Duodenal mucosa (tissue), 2 donors: ENCODE measurements around the gene SCMH1.

Experiments
- H3K27ac ChIP-seq: one replicate; pipeline ENCODE4 v1.7.0; 2013; ENCODE audit warnings: low read depth, low read length
- H3K27me3 ChIP-seq, 2 donors: one replicate each; pipeline ENCODE4 v1.7.0; 2013; ENCODE audit warnings: low read length in 2 of 2, control low read depth in 1 of 2; ENCODE audit not compliant: insufficient read depth in 2 of 2, control insufficient read depth in 1 of 2
- H3K36me3 ChIP-seq, 2 donors: one replicate each; pipeline ENCODE4 v1.7.0; 2013; ENCODE audit warnings: low read length in 2 of 2, control low read depth in 1 of 2; ENCODE audit not compliant: insufficient read depth in 2 of 2, control insufficient read depth in 1 of 2
- H3K4me1 ChIP-seq, 2 donors: one replicate each; pipeline ENCODE4 v1.7.0; 2013; ENCODE audit warnings: low read length in 2 of 2, control low read depth in 1 of 2; ENCODE audit not compliant: insufficient read depth in 2 of 2, control insufficient read depth in 1 of 2
- H3K4me3 ChIP-seq, 2 donors: one replicate each; pipeline ENCODE4 v1.7.0; 2013; ENCODE audit warnings: low read length in 2 of 2, low read depth in 1 of 2
- H3K9ac ChIP-seq, 2 donors: one replicate each; pipeline ENCODE4 v1.7.0; 2013; ENCODE audit warnings: low read length in 2 of 2, low read depth in 1 of 2
- H3K9me3 ChIP-seq, 2 donors: one replicate each; pipeline ENCODE4 v1.7.0; 2013; ENCODE audit warnings: low read length in 2 of 2, control low read depth in 1 of 2; ENCODE audit not compliant: control insufficient read depth in 1 of 2

Gene SCMH1

DNA sequence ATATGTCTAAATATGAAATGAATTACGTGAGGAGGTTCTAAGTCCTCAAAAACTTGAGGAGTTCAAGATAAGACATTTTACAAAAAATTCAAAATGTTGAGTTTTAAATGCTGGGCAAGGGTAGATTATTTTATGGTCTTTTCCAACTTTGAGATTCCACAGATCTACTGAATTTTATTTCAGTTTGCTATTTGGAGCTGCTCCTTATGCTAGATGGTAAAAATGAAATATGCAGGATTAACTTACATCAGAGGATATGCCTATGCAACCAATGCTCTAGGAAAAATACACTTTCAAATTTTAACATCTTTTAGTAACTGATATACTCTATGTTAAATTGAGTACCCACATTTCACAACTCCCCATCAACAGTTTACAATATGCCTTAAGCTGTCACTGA is 83.1 kb downstream of the SCMH1 start:
- peaks cover 3 to 6% of the 10 kb centered on the region in 2 donors for H3K36me3 ChIP-seq
- H3K4me1 ChIP-seq: peaks cover 0 to under 1% of the 10 kb centered on the region in 2 donors
- no peak overlapping the region for H3K9ac ChIP-seq
- H3K27me3 ChIP-seq: no peaks in the 10 kb centered on the region
- no peak overlapping the region for H3K4me3 ChIP-seq
- no peak overlapping the region for H3K27ac ChIP-seq
- no peaks in the 10 kb centered on the region for H3K9me3 ChIP-seq

DNA sequence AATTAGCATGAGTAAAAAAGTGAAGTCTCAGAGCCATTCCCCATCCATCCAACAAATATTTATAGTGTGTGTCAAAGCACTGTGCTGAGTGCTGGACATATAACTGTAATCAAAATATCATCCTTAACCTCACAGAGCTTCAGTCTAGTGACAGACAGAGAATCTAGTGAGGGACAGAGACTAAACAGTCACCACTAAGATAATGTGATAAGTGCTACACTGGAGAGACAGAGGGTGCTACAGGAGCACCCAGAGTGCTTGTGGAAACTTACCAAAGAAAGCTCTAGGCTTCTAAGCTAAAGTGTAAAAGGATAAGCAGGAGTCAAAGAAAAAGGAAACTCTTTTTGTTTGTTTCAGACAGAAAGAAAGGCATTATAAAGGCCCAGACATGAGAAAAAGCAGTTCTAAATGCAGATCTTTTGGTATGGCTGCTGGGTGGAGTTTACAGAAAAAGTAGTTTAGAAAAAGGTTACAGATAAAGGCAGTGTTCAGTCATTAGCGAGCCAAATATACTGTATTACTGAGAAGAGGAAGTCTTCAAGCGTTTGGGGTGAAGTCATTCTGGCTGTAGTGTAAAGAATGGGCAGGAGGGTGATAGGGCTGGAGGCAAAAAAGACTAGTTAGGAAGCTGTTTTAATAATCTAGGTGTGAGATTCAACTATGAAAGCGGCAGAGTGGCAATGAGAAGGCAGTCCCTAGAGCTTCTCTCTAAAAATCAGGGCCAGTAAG is 83.8 kb downstream of the SCMH1 start:
- Histone ChIP-seq H3K36me3 (peaks cover 3 to 6% of the 10 kb centered on the region in 2 donors), H3K9ac (no peak overlapping the region), H3K27ac (no peak overlapping the region), H3K9me3 (no peaks in the 10 kb centered on the region), H3K27me3 (no peaks in the 10 kb centered on the region), H3K4me1 (peaks cover 7% of the 10 kb centered on the region in 2 donors), H3K4me3 (no peak overlapping the region)

DNA sequence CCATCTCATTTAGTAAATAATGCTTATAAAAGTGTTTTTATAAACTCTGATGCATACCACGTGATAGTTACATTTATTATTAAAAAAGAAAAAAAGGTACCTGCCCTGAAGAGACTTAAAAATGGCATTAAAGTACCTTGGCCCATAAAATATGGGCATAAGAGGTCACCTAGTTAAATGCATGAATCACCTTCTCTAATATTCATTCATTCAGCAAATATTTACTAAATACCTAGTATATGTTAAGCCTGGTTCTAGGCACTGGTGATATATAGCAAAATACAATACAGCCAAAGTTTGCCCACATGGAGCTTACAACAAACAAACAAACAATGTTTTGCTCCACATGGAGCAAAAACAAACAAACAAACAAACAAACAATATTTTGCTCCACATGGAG is 87.0 kb downstream of the SCMH1 start:
- no peak overlapping the region for H3K4me3 ChIP-seq
- H3K9me3 ChIP-seq: no peaks in the 10 kb centered on the region
- H3K36me3 ChIP-seq: peaks cover 0 to 3% of the 10 kb centered on the region in 2 donors
- H3K9ac ChIP-seq: no peak overlapping the region
- no peak overlapping the region for H3K27ac ChIP-seq
- H3K4me1 ChIP-seq: peaks cover 21 to 23% of the 10 kb centered on the region in 2 donors
- no peaks in the 10 kb centered on the region for H3K27me3 ChIP-seq

DNA sequence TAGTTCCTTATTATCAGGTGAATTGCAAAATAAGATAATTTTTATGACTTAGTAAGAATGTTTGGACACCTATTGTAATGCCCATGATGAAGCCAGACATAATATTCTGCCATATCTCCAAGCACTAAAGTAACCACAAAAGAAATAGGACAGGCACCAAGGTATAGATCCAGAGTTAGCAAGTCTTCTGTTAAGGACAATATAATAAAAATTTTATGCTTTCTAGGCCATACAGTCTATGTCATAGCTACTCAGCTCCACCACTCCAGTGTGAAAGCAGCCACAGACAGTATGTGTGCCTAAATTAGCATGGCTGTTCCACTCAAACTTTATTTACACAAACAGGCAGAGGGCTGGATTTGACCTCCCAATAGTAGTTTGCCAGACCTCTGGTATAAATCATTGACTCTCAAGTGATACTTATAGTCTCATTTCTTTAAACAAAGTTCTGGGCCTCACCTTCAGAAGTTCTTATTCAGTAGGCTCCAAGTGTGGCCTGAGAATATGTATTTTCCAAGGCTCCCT is 88.3 kb downstream of the SCMH1 start:
- no peaks in the 10 kb centered on the region for H3K9me3 ChIP-seq
- no peaks in the 10 kb centered on the region for H3K27me3 ChIP-seq
- H3K27ac ChIP-seq: no peak overlapping the region
- peaks cover 21 to 30% of the 10 kb centered on the region in 2 donors for H3K4me1 ChIP-seq
- H3K36me3 ChIP-seq: peaks cover 3% of the 10 kb centered on the region in 2 donors
- H3K4me3 ChIP-seq: no peak overlapping the region
- H3K9ac ChIP-seq: no peak overlapping the region

DNA sequence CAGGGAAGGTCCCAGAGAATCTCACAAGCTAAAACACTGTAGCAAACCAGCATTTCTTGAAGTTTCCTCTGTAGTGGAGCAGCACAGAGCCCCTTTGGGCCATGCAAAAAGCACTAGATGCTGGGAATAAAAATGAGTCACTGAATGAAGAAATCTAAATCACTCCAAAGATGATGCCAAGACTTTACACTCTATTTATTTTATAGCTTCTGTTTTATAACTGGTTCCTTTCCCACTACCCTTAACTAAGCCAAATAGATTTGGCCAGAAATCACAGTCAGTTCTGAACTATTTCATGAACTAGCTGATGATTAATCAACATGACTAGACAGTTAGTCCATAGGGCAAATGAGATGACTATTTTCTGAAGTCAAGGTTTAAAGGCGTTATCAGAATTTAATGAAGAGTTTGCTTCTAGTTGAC is 89.5 kb downstream of the SCMH1 start:
- H3K4me1 ChIP-seq: peaks cover 21 to 30% of the 10 kb centered on the region in 2 donors
- H3K9me3 ChIP-seq: no peaks in the 10 kb centered on the region
- H3K27me3 ChIP-seq: no peaks in the 10 kb centered on the region
- no peak overlapping the region for H3K9ac ChIP-seq
- peaks cover 3% of the 10 kb centered on the region in 2 donors for H3K36me3 ChIP-seq
- no peak overlapping the region for H3K4me3 ChIP-seq
- no peak overlapping the region for H3K27ac ChIP-seq

DNA sequence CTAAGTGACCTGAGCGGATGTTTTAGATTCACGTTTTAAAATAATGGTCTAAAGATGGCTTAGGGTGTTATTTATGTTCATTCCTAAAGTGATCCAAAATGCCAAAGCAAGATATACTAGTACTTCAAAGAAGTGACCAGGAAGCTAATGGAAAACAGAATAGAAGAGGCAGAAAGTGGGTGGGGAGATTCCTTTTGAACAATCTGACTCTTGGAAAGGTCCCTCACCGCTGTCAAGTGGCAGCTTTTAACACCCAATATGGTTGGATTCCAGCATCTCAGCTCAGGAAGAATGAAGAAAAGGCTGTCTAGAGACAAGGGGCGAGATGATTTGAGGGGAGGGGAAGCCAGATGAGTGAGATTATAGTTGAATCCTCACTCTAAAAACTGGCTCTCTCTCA is 90.3 kb downstream of the SCMH1 start:
- no peak overlapping the region for H3K4me3 ChIP-seq
- no peak overlapping the region for H3K9ac ChIP-seq
- no peaks in the 10 kb centered on the region for H3K27me3 ChIP-seq
- H3K27ac ChIP-seq: peak overlapping the region; percentile 5
- H3K36me3 ChIP-seq: peaks cover 3% of the 10 kb centered on the region in 2 donors
- H3K9me3 ChIP-seq: no peaks in the 10 kb centered on the region
- H3K4me1 ChIP-seq: peaks cover 21 to 30% of the 10 kb centered on the region in 2 donors

DNA sequence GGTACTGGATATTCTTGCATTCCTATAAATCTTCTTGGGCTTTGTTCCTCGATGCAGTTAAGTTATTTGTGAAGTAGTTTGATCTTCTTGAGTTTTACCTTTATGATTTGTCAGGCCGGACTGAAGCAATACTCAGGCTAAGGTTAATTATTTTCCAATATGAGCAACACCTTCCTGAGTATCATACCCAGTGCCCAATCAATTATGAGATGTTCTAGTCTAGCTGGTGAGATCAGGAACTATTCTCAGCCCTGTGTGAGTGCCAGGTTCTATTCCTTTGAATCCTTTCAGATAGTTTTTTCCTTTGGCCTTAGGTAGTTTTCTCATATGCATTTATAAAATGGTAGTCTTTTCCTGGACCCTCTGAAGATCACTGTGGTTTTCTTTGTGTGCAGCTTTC is 92.5 kb downstream of the SCMH1 start:
- Histone ChIP-seq H3K9ac (no peak overlapping the region), H3K27me3 (no peaks in the 10 kb centered on the region), H3K27ac (no peak overlapping the region), H3K4me3 (no peak overlapping the region), H3K4me1 (peaks cover 21 to 30% of the 10 kb centered on the region in 2 donors), H3K36me3 (peaks cover 3% of the 10 kb centered on the region in 2 donors), H3K9me3 (no peaks in the 10 kb centered on the region)

DNA sequence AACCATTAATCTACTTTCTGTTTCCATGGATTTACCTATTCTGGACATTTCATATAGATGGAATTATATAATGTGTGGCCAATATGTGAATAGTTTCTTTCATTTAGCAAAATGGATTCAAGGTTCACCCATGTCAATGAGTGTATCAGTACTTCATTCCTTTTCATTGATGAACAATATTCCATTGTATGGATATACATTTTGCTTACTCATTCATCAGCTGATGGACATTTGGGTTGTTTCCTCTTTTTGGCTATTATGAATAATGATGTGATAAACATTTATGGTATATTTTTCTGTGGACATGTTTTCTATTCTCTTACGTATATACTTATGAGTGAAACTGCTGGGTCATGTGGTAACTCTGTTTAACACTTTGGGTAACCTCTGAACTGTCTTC is 97.8 kb downstream of the SCMH1 start:
- H3K4me1 ChIP-seq: peaks cover 0 to under 1% of the 10 kb centered on the region in 2 donors

DNA sequence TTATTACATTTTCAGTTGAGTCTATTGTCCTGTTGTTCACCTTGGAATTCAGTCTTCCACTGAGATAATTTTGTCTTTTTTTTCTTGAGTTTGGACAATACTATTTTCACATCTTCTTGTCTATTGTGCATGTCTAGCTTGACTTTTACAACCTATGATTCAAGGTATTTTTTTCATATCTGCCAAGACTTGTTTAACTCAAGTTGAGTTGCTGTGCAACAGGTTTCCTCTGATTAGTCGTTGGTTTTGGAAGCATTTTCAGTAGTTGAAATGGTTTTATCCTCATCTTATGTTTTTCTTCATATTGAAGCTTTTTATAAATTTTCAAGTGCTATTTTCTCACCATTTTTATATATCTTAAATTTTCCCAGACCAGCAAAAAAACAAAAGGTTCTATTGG is 103.6 kb downstream of the SCMH1 start:
- Histone ChIP-seq H3K4me3 (no peak overlapping the region), H3K36me3 (peaks cover 10 to 18% of the 10 kb centered on the region in 2 donors), H3K9ac (no peak overlapping the region), H3K27me3 (no peaks in the 10 kb centered on the region), H3K9me3 (peaks cover 0 to 7% of the 10 kb centered on the region in 2 donors), H3K27ac (no peak overlapping the region), H3K4me1 (no peaks in the 10 kb centered on the region)

More for the DNA sequence above, 97.8 kb downstream of the SCMH1 start:
- peaks cover 10 to 15% of the 10 kb centered on the region in 2 donors for H3K36me3 ChIP-seq
- peaks cover 0 to 7% of the 10 kb centered on the region in 2 donors for H3K9me3 ChIP-seq
- H3K4me3 ChIP-seq: no peak overlapping the region
- no peak overlapping the region for H3K9ac ChIP-seq
- no peaks in the 10 kb centered on the region for H3K27me3 ChIP-seq
- H3K27ac ChIP-seq: no peak overlapping the region

DNA sequence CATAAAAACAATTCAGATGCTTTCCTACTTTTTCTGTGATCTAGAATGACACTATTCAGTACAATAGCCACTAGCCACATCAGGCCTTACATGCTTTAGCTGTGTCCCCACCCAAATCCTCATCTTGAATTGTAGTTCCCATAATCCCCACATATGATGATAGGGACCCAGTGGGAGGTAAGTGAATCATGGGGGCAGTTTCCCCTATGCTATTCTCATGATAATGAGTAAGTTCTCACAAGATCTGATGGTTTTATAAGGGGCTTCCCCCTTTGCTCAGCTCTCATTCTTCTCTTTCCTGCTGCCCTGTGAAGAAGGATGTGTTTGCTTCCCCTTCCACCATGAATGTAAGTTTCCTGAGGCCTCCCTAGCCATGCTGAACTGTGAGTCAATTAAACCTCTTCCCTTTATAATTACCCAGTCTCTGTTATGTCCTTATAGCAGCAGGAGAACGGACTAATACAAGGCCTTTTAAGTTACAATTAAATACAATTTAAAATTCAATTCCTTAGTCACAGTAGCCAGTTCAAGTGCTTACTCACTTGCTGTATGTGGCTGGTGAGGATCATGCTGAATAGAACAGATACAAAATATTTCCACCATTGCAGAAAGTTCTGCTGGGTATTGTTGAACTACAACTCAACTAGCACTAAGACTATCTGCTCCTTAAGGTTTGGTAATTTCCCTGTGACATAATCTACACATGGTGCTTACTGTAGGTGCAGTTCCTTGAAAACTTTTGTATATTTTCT is 106.7 kb downstream of the SCMH1 start:
- Histone ChIP-seq H3K27ac (no peak overlapping the region), H3K36me3 (peaks cover 2 to 3% of the 10 kb centered on the region in 2 donors), H3K4me1 (no peaks in the 10 kb centered on the region), H3K9me3 (peaks cover 0 to under 1% of the 10 kb centered on the region in 2 donors), H3K27me3 (no peaks in the 10 kb centered on the region), H3K9ac (no peak overlapping the region), H3K4me3 (no peak overlapping the region)
